ENCODE measurements around the gene LCE2D.

DNA sequence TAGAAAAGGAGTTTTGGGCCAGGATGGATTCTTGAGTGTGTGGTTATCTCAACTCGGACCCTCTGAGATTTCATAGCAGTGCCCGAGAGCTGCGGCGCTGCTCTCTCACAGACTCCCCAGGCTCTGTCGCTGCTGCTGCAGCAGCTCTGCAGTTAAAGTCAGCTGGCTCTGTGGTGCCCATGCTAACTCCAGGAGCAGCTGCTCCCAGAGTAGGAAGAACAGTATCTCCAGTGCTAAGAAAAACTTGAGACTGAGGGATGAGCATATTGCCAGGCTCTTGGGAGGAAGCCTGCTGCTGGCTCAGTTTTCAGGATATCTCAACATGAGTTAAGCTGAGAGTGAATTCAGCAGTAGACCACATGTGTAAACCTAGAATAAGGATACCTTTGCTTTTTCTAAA lies 4.5 kb downstream of the LCE2D start:
- TF ChIP-seq POLR2A (IDR thresholded peaks at IDR 0.05; ENCODE audit: low read length): no peak
- TF ChIP-seq GATA1 (IDR thresholded peaks at IDR 0.05; ENCODE audit: low read depth, low read length): no peak

Measured in erythroblast (primary cell).